Suppressor macrophage treated with lipopolysaccharide for 4 hours (primary cell): ENCODE measurements around the gene TSPAN31.
"Not testable (repeated sequence)": the region's sequence is repeated elsewhere in the genome, so short reads cannot be mapped to it uniquely, and the experiment has no call there.

Experiments used
- DNase-seq: peaks from one replicate; pipeline ENCODE4 v3.0.0-alpha.2; 2020

The TSPAN31 gene, protein sequence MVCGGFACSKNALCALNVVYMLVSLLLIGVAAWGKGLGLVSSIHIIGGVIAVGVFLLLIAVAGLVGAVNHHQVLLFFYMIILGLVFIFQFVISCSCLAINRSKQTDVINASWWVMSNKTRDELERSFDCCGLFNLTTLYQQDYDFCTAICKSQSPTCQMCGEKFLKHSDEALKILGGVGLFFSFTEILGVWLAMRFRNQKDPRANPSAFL

DNA sequence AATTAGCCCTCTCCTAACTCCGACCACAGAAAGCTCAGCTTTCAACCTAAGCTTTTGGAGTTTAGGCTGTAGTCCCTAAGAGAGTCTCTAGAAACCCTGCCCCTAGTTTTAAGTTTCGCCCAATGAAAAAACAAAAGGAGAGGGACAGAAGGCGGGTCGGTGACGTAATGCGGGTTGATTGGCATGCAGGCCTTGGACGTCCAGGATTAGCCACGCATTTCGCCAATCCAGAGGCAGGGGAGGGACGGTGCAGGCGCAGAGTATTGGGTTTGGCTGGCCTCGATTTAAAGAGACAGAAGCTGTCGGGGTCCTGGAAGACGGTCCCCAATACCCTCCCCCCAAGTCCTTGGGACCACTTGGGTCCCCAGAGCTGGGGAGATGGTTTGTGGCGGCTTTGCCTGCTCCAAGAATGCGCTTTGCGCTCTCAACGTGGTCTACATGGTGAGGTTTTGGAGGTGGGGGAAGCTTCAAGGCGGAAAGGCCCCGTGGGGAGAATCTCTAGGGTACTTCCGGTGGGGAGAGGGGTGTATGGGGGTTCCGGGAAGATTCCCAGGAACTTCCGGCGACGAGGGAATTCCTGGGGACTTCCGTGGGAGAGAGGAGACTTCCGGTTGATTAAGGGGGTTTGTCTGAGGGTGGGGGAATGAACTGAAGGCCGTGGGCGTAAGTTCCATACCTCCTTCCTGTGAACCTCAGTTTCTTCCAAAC is at the start of gene TSPAN31:
TSPAN31 (plus strand) TSS at position 263 of the 708 bp plus-strand sequence; CDS start at position 379, 116 bp downstream.
- peak; percentile 98 for DNase-seq

DNA sequence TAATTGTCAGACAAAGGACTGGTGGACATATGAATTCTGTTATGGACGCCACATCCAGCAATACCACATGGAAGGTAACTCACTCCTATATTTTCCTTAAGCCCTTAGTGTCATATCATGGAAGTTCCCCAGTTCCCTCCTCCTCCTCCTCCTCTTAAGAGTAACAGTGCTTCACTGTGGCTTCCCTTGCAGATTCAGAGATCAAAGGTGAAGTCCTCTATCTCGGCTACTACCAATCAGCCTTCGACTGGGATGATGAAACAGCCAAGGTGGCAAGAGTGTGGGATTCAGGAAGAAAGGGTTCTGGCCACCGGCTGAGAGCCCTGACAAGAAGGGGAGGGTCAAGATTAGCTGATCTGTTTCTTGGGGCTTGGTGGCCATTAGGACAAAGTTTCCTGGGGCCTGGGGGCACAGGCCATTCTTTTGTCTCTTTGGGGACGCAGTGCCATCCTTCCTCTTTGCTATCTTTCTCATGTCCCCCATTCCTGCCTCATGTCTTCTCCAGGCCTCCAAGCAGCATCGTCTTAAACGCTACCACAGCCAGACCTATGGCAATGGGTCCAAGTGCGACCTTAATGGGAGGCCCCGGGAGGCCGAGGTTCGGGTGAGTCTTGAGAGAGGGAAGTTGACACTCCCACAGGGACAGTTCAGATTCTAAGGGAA is 48.9 kb upstream of the TSPAN31 start:
- no peak for DNase-seq

DNA sequence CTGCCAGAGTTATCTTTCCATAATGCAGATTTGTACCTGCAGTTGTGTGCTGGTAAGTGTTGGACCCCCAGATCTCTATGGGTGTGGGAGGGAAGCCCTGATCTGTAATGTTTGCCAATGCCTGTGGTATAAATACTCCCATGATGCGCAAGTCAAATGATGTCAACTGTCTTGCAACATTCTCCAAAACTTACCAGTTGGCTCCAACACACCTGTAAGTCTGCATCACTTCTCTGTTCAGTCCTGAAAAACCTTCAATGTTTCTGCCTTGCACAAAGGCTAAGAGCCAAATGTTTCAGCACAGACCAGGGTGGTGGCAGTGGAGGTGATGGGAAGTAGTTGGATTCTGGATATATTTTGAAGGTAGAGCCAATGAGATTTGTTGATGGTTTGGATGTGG is 47.8 kb upstream of the TSPAN31 start:
- DNase-seq, result no peak

DNA sequence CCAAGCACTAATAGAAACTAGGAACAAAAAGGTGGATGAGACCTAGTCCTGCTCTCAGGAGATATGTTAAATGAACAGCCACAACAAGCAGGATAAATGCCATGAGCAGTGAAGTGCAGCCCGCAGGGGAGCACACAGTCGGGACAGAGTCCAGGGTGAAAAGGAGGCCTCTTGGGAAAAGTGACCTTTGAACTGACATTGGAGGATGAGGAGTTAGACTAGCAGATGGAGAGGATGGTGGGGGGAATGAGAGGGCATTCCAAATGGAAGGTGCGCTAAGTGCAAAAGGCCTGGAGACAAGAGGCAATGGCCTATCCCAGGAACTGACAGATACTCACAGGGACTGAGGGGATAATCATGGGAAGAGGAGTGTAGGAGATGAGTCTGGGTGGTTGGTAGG is 46.4 kb upstream of the TSPAN31 start:
- no peak for DNase-seq

DNA sequence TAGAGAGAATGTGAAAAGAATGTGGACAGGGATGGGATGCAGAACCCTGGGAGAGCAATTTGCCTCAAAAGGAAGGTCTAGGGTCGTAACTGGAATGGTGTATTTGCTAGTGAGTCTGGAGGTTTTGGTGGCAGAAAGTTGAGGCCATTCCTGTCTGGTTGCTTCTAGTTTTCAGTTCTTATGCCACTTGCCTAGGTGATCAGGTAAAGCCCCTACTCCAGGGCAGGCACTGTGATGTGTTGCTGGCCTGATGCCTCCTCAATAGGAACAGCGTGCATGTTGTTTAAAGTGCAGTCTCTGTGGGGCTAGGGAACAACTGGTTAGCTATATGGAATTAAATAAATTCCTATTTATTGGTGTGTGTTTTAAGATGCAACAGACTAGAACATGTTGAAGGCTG is 44.5 kb upstream of the TSPAN31 start:
- DNase-seq, result no peak

DNA sequence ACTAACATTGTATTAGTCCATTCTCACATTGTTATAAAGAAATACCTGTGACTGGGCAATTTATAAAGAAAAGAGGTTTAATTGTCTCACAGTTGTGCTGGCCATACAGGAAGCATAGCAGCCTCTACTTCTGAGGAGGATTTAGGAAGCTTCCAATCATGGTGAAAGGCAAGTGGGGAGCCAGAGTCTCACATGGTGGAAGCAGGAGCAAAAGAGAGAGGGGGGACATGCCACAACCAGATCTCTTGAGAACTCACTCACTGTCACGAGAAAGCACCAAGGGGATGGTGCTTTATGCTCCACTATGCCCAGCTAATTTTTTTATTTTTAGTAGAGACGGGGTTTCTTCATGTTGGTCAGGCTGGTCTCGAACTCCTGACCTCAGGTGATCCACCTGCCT is 37.6 kb upstream of the TSPAN31 start:
- no peak for DNase-seq

DNA sequence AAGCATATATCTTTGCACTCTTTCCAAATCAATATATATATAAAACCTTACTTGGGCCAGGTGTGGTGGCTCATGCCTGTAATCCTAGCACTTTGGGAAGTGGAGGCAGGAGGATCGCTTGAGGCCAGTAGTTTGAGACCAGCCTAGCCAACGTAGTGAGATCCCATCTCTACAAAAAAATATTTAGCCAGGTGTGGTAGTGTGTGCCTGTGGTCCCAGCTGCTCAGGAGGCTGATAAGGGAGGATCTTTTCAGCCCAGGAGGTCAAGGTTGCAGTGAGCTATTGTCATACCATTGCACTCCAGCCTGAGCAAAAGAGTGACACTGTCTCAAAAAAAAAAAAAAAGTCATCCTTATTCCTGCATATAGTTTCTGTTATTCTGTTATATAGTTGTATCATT is 36.5 kb upstream of the TSPAN31 start:
- no peak for DNase-seq

DNA sequence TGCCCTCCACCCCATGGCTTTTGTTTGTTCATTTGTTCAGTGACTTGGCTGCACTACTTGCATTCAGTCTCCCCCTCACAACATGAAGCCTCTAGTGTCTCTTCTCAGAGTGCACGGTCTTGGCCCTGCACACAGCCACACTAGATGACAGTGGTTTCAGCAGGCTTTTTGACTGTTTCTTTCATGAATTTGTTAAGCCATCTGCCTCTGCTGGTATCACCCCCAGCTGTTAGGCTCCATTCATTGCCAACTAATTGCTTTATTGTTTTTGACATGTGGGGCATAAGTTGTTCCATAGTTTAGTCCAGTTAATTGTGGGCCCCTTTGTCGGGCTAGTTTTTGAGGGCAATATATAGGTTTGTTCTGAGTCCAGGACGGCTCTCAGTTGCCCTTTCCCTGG is 32.1 kb upstream of the TSPAN31 start:
- no peak for DNase-seq

DNA sequence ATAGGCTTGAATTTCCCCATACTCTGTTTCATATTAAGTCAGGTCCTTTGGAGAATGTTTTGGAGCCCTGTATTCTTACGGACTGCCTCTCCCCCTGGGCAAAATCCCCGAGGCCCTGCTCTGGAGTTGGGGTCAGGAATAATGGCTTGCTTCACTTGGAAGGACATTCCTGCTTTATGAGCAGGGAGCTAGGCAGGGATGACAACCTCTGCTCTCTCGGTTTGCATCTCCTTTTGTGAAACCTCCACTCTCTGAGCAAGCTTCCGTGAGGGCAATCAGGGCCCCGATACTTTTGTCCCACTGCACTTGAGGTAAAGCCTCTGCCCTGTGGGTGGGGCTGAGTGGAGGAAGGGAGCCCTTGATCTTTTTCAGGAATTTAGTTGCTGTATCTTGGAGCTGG is 31.6 kb upstream of the TSPAN31 start:
- no peak for DNase-seq

DNA sequence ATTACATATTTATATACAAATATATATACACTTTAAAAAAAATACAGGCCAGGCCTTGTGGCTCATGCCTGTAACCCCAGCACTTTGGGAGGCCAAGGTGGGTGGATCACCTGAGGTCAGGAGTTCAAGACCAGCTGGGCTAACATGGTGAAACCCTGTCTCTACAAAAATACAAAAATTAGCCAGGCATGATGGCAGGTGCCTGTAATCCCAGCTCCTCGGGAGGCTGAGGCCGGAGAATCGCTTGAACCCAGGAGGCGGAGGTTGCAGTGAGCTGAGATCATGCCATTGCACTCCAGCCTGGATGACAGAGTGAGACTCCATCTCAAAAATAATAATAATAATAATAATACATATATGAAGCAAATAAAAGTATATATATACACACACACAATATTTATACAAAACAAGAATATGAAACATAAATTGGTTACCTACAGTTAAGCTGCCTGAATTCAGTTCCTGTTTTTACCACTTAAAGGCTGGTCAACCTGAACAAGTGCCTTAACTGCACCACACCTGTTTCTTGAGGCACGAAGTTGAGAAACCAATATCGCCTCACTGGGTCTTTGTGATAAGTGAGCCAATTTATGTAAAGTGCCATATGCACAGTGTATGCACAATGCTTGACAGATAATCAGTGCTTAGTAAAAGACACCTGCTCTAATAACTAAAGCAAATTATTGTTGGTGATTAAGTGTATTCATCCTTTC is 29.6 kb upstream of the TSPAN31 start:
- DNase-seq, result not testable (repeated sequence)

DNA sequence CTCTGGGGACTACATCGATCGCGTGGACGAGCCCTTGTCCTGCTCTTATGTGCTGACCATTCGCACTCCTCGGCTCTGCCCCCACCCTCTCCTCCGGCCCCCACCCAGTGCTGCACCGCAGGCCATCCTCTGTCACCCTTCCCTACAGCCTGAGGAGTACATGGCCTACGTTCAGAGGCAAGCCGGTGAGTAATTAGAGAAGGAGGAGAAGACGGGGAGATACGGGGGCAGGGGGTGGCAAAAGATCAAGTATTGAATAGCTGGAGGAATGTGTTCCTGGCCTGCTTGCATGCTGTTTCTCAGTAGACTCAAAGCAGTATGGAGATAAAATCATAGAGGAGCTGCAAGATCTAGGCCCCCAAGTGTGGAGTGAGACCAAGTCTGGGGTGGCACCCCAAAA is 29.1 kb upstream of the TSPAN31 start:
- no peak for DNase-seq

DNA sequence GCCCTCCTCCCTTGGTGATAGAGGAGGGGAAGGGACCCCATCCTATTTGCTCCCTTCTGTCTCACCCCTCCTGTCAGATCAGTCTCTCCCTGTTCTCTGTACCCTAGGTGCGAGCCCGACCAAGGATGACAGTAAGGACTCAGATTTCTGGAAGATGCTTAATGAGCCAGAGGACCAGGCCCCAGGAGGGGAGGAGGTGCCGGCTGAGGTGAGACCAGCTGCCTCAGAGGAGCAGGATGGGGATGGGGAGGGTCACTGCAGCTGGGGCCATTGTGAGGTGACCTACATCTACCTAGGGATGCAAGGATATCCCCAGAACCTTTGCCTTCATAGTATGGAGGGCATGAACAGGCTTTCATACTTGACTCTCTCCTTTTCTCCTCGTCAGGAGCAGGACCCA is 28.5 kb upstream of the TSPAN31 start:
- DNase-seq, result no peak

DNA sequence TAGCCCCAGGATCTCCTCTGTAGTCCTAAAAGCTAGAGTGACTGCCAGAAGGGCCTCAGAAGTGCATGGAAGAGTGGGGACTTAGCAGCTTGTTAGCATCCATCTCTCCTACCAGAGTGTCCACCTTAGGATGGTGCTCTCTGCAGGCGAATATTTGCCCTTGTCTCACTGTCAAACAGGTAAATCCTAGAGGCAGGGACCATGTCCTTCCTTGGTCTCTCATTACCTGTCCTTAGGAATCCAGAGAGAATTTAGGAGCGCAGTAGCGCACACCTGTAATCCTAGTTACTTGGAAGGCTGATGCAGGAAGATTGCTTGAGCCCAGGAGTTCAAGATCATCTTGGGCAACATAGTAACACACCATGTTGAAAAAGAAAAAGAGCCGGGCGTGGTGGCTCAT is 27.7 kb upstream of the TSPAN31 start:
- no peak for DNase-seq

DNA sequence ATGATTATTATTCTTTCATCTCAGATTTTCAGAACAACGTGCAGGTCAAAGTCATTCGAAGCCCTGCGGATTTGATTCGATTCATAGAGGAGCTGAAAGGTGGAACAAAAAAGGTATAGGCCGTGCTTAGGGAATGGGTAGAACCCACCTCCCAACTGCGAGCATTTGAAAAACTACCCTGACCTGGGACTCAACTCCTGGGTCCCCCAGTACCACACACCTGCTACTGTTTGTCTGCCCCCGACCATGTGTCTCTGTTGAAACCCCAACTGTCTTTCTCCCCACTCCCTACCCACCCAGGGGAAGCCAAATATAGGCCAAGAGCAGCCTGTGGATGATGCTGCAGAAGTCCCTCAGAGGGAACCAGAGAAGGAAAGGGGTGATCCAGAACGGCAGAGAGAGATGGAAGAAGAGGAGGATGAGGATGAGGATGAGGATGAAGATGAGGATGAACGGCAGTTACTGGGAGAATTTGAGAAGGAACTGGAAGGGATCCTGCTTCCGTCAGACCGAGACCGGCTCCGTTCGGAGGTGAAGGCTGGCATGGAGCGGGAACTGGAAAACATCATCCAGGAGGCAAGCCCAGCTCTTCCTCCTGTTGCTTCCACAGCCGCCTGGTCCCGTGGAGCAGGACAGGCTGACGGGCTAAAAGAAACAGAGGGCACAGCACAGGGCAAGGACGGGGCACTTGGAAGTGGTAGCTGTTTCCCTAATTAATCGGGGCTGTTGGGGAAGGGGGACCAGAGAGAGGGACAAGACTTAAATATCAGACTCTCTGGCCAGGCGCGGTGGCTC is 26.8 kb upstream of the TSPAN31 start:
- no peak for DNase-seq

DNA sequence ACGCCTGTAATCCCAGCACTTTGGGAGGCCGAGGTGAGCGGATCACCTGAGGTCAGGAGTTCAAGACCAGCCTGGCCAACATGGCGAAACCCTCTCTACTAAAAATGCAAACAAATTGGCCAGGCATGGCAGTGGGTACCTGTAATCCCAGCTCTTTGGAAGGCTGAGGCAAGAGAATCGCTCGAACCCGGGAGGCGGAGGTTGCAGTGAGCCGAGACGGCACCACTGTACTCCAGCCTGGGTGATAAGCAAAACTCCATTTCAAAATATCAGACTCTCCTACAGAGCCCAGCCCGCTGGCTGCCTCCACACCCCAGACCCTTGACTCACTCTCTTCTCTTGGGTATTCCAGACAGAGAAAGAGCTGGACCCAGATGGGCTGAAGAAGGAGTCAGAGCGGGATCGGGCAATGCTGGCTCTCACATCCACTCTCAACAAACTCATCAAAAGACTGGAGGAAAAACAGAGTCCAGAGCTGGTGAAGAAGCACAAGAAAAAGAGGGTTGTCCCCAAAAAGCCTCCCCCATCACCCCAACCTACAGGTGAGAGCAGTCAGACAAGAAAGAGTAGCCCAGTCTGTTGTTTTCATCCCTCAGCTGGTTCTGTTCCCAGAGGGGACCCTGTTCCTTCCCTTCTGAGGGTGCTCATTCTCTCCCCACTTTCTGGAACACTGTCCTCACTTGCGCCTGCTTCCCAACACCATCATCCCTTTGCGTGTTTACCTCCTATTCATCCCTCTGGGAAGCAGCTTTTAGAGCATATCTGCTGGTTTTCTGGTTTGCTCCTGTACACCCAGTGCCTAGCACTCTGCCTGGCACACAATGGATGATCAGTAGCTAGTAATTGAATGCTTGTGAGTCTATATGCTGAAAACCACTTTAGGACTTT is 26.0 kb upstream of the TSPAN31 start:
- DNase-seq, result no peak

DNA sequence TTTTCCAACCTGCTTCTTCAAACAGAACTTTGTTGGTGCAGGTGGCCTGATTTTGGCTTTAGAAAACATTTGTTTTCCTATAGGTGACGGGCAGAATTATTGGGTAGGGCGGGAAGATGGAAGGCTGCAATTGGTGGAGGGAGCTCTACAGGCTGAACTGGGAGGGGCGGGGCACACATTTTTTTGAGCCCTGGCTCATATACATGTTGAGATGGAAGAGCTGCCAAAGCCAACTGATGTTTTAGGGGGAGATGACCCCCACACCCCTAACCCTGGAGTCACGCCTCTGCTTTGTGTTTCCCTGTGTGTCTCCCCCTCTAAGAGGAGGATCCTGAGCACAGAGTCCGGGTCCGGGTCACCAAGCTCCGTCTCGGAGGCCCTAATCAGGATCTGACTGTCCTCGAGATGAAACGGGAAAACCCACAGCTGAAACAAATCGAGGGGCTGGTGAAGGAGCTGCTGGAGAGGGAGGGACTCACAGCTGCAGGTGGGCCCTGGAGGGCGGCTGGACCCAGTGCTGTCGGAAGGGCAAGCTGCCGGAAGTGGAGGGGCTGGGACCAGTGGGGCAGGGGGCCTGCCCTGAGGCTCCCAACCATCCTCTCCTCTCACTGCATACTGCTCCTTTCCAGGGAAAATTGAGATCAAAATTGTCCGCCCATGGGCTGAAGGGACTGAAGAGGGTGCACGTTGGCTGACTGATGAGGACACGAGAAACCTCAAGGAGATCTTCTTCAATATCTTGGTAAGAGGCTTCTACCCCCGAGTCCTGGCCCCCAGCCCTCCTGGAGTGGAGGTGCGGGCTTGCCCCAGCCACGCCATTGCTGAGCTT is 24.8 kb upstream of the TSPAN31 start:
- no peak for DNase-seq

DNA sequence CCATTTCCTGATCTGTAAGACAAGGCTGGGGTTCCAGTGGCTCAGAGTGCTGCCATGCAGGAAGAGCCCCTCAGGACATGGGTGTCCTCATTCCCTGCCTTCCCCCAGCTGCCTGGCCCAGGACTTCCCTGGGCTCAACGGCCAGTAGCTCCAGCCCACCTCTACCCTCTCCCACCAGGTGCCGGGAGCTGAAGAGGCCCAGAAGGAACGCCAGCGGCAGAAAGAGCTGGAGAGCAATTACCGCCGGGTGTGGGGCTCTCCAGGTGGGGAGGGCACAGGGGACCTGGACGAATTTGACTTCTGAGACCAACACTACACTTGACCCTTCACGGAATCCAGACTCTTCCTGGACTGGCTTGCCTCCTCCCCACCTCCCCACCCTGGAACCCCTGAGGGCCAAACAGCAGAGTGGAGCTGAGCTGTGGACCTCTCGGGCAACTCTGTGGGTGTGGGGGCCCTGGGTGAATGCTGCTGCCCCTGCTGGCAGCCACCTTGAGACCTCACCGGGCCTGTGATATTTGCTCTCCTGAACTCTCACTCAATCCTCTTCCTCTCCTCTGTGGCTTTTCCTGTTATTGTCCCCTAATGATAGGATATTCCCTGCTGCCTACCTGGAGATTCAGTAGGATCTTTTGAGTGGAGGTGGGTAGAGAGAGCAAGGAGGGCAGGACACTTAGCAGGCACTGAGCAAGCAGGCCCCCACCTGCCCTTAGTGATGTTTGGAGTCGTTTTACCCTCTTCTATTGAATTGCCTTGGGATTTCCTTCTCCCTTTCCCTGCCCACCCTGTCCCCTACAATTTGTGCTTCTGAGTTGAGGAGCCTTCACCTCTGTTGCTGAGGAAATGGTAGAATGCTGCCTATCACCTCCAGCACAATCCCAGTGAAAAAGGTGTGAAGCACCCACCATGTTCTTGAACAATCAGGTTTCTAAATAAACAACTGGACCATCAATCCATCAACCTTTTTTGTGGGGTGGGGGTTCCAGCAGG is 23.9 kb upstream of the TSPAN31 start:
- no peak for DNase-seq

DNA sequence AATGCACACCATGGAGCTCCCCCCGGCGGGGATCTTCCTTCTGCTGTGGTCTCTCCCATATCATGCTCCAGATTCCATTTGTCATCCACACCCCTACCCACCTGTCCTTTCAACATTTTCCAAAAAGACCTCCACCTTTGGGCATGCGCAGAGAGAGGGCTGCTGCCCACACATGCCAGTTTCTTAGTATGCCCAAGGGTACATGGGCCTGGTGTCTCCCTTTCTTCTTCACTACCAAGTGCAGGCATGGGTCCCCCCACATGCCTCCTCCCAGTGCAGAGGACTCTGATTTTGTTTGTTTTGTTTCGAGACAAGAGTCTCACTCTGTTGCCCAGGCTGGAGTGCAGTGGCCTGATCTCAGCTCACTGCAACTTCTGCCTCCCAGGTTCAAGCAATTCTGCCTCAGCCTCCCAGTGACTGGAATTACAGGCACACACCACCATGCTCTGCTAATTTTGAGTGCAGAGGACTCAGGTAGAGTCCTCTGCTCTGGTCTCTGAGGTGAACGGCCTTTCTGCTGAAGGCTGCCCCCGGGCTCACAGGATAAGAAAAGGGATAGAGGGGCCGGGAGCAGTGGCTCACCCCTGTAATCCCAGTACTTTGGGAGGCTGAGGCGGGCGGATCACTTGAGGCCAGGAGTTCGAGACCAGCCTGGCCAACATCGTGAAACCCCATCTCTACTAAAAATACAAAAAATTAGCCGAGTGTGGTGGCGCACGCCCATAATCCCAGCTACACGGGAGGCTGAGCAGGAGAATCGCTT is 22.8 kb upstream of the TSPAN31 start:
- not testable (repeated sequence) for DNase-seq
